Small intestine (tissue), 7 donors: ENCODE measurements around the gene DNAH6. TPM values are rescaled to one million over a fixed set of nuclear protein-coding genes. Genes with fewer than 3 reads are reported as not detected.

Experiments used
- DNase-seq, 2 donors: peaks; one replicate each; pipeline versions ENCODE4 v3.0.0 to v3.0.0-alpha.2; 2013
- FAIRE-seq: peaks from 2 replicates; lab custom pipeline; 2012; peaks lifted over from hg19 to GRCh38; lab: Jason Lieb, UNC
- H3K27ac ChIP-seq, 3 donors: one replicate each; pipeline ENCODE4 v1.5.1; 2013; ENCODE audit warnings: low read length in 2 of 3, mild to moderate bottlenecking in 2 of 3, control low read depth in 1 of 3, inconsistent platforms in 1 of 3, low read depth in 1 of 3, moderate library complexity in 1 of 3
- H3K27me3 ChIP-seq, 3 donors: one replicate each; pipeline ENCODE4 v1.6.1; 2013; ENCODE audit warnings: low read length in 3 of 3, inconsistent platforms in 1 of 3; ENCODE audit not compliant: control insufficient read depth in 3 of 3, insufficient read depth in 3 of 3
- H3K36me3 ChIP-seq, 3 donors: one replicate each; pipeline ENCODE4 v1.6.1; 2013; ENCODE audit warnings: low read length in 3 of 3, inconsistent platforms in 1 of 3, low read depth in 1 of 3, mild to moderate bottlenecking in 1 of 3, moderate library complexity in 1 of 3; ENCODE audit not compliant: control insufficient read depth in 3 of 3, insufficient read depth in 2 of 3
- H3K4me1 ChIP-seq, 3 donors: one replicate each; pipeline ENCODE4 v1.6.1; 2013; ENCODE audit warnings: low read length in 2 of 3, inconsistent platforms in 1 of 3, low read depth in 1 of 3, mild to moderate bottlenecking in 1 of 3, moderate library complexity in 1 of 3; ENCODE audit not compliant: control insufficient read depth in 3 of 3, insufficient read depth in 2 of 3
- H3K4me3 ChIP-seq, 3 donors: one replicate each; pipeline ENCODE4 v1.5.1; 2013; ENCODE audit warnings: low read length in 3 of 3, control low read depth in 1 of 3, inconsistent platforms in 1 of 3, low read depth in 1 of 3, mild to moderate bottlenecking in 1 of 3, moderate library complexity in 1 of 3
- H3K9me3 ChIP-seq, 2 donors: one replicate each; pipeline ENCODE4 v1.6.1; 2013; ENCODE audit warnings: low read depth in 1 of 2, low read length in 1 of 2; ENCODE audit not compliant: control insufficient read depth in 2 of 2, insufficient read depth in 1 of 2
- WGBS, 3 donors: extraction: QIAGEN DNeasy Blood & Tissue Kit; methylation state at CpG; one replicate each; pipeline ENCODE4 v1.1.7; 2013; 5-methylcytosine and 5-hydroxymethylcytosine counted together
- polyA plus RNA-seq, 4 donors: library from polyadenylated mRNA; stranded (reverse) in 3 of 4; unstranded in 1 of 4; fragments of 200-250 nt in 3 of 4; fragments of 120-200 nt in 1 of 4; gene quantifications; one replicate each; pipeline versions ENCODE4 v1.2.1 to v1.2.3, GENCODE V29; 2013
- donor health status: healthy with polysubstance abuse.
- donor health status: control.
- donor health status: control.
- donor health status: Bipolar disorder and iron deficiency.
- donor health status: healthy.

Gene DNAH6
- polyA plus RNA-seq, 4 donors: 0.22 to 1.4 (median 0.24) TPM; not detected in 1

GRCh38 chr2:84519332-84519957, 3.1 kb downstream of the DNAH6 start:
- no peaks in the 10 kb centered on the region for H3K9me3 ChIP-seq
- H3K4me3 ChIP-seq: no peak overlapping the region
- no peaks in the 10 kb centered on the region for H3K27me3 ChIP-seq
- DNase-seq (no peak), FAIRE-seq (no peak)
- no peaks in the 10 kb centered on the region for H3K36me3 ChIP-seq
- H3K4me1 ChIP-seq: peaks cover 0 to 3% (median 0%) of the 10 kb centered on the region in 3 donors
- H3K27ac ChIP-seq: no peak overlapping the region

- H3K9me3 ChIP-seq: no peaks in the 10 kb centered on the region
- no peak overlapping the region for H3K27ac ChIP-seq
- FAIRE-seq (no peak), DNase-seq (peak in 1 of 2 donors; percentile 4)
- H3K36me3 ChIP-seq: no peaks in the 10 kb centered on the region
- H3K4me1 ChIP-seq: peaks cover 0 to 15% (median 1%) of the 10 kb centered on the region in 3 donors
- no peak overlapping the region for H3K4me3 ChIP-seq
- WGBS, 3 donors: 45 to 55% (median 50%) methylated on average over 1 of the region's 1 CpG
- H3K27me3 ChIP-seq: no peaks in the 10 kb centered on the region
These were observed 10.3 kb downstream of the DNAH6 start for GRCh38 chr2:84526562-84526961.

- peak; percentile 61 to 76 for DNase-seq
- Histone ChIP-seq H3K36me3 (no peaks in the 10 kb centered on the region), H3K27me3 (no peaks in the 10 kb centered on the region), H3K4me1 (peaks cover 0 to 15% (median 1%) of the 10 kb centered on the region in 3 donors), H3K9me3 (no peaks in the 10 kb centered on the region), H3K4me3 (no peak overlapping the region), H3K27ac (peak overlapping the region in 1 of 3 donors; percentile 25)
- FAIRE-seq: no peak
- 25 to 51% (median 29%) methylated on average over 4 of the region's 4 CpGs for WGBS, 3 donors
These were observed 11.1 kb downstream of the DNAH6 start for GRCh38 chr2:84527137-84528129.

- Histone ChIP-seq H3K27me3 (no peaks in the 10 kb centered on the region), H3K4me1 (peaks cover 0 to 6% (median 1%) of the 10 kb centered on the region in 3 donors), H3K27ac (no peak overlapping the region), H3K4me3 (no peak overlapping the region), H3K36me3 (no peaks in the 10 kb centered on the region), H3K9me3 (no peaks in the 10 kb centered on the region)
- WGBS, 3 donors: 42 to 58% (median 58%) methylated on average over 1 of the region's 1 CpG
- DNase-seq: peak in 1 of 2 donors; percentile 23
- FAIRE-seq: no peak
These were observed 16.0 kb downstream of the DNAH6 start for GRCh38 chr2:84532291-84532690.

- Histone ChIP-seq H3K4me1 (no peaks in the 10 kb centered on the region), H3K4me3 (no peak overlapping the region), H3K27ac (no peak overlapping the region), H3K36me3 (no peaks in the 10 kb centered on the region), H3K27me3 (no peaks in the 10 kb centered on the region), H3K9me3 (no peaks in the 10 kb centered on the region)
- WGBS, 3 donors: 55 to 81% (median 66%) methylated on average over 3 of the region's 3 CpGs
- FAIRE-seq: no peak
- no peak for DNase-seq
These were observed 17.9 kb downstream of the DNAH6 start for GRCh38 chr2:84534225-84534624.

- Histone ChIP-seq H3K36me3 (no peaks in the 10 kb centered on the region), H3K9me3 (no peaks in the 10 kb centered on the region), H3K4me3 (no peak overlapping the region), H3K27me3 (no peaks in the 10 kb centered on the region), H3K4me1 (no peaks in the 10 kb centered on the region), H3K27ac (no peak overlapping the region)
- DNase-seq (no peak), FAIRE-seq (no peak)
- WGBS, 3 donors: 77 to 93% (median 89%) methylated on average over 1 of the region's 1 CpG
These were observed 21.0 kb downstream of the DNAH6 start for GRCh38 chr2:84537251-84537650.

GRCh38 chr2:84539729-84540128, 23.4 kb downstream of the DNAH6 start:
- Histone ChIP-seq H3K4me1 (no peaks in the 10 kb centered on the region), H3K9me3 (no peaks in the 10 kb centered on the region), H3K27me3 (no peaks in the 10 kb centered on the region), H3K36me3 (no peaks in the 10 kb centered on the region), H3K4me3 (no peak overlapping the region), H3K27ac (no peak overlapping the region)
- DNase-seq: no peak
- no peak for FAIRE-seq

- Histone ChIP-seq H3K9me3 (no peaks in the 10 kb centered on the region), H3K27ac (no peak overlapping the region), H3K4me1 (no peaks in the 10 kb centered on the region), H3K4me3 (no peak overlapping the region), H3K27me3 (no peaks in the 10 kb centered on the region), H3K36me3 (no peaks in the 10 kb centered on the region)
- FAIRE-seq (no peak), DNase-seq (no peak)
These were observed 28.7 kb downstream of the DNAH6 start for GRCh38 chr2:84545005-84545404.
